KOPT-K1 (cell line): ENCODE results near the gene AGPAT3.
A peak's percentile ranks its signal among the peaks of the same experiment; 100 is the strongest.

Experiments used
- H3K27ac ChIP-seq: fragments of 200-600 bp; sonication (generic); 2 replicates; pipeline ENCODE4 v1.5.1; 2016; ENCODE audit warnings: antibody characterized with exemption, mild to moderate bottlenecking, low read depth, low read length; ENCODE audit not compliant: poor library complexity, severe bottlenecking
- H3K36me3 ChIP-seq: fragments of 200-600 bp; sonication (generic); 2 replicates; pipeline ENCODE4 v1.5.1; 2017; ENCODE audit warnings: antibody characterized with exemption, mild to moderate bottlenecking, low read length, moderate library complexity; ENCODE audit not compliant: insufficient read depth
- H3K9me3 ChIP-seq: fragments of 200-600 bp; sonication (generic); 2 replicates; pipeline ENCODE4 v1.5.1; 2017; ENCODE audit warnings: antibody characterized with exemption, low read length, mild to moderate bottlenecking; ENCODE audit not compliant: insufficient read depth, poor library complexity, severe bottlenecking

The AGPAT3 gene

GRCh38 chr21:43866659-43867331, 1.8 kb downstream of the AGPAT3 start:
- peak overlapping the region; percentile 82 for H3K27ac ChIP-seq
- H3K9me3 ChIP-seq: no peaks in the 10 kb centered on the region
- H3K36me3 ChIP-seq: peaks cover 35% of the 10 kb centered on the region

GRCh38 chr21:43867332-43867703, 2.3 kb downstream of the AGPAT3 start:
- Histone ChIP-seq H3K9me3 (no peaks in the 10 kb centered on the region), H3K36me3 (peaks cover 35% of the 10 kb centered on the region), H3K27ac (no peak overlapping the region)

GRCh38 chr21:43867948-43868347, 2.9 kb downstream of the AGPAT3 start:
- peaks cover 40% of the 10 kb centered on the region for H3K36me3 ChIP-seq
- no peak overlapping the region for H3K27ac ChIP-seq

GRCh38 chr21:43868461-43868860, 3.4 kb downstream of the AGPAT3 start:
- peaks cover 45% of the 10 kb centered on the region for H3K36me3 ChIP-seq
- H3K27ac ChIP-seq: no peak overlapping the region
- H3K9me3 ChIP-seq: no peaks in the 10 kb centered on the region

More at GRCh38 chr21:43867948-43868347, 2.9 kb downstream of the AGPAT3 start:
- H3K9me3 ChIP-seq: no peaks in the 10 kb centered on the region

- H3K9me3 ChIP-seq: no peaks in the 10 kb centered on the region
- H3K36me3 ChIP-seq: peaks cover 45% of the 10 kb centered on the region
- no peak overlapping the region for H3K27ac ChIP-seq
Observed at GRCh38 chr21:43869486-43870325, 4.7 kb downstream of the AGPAT3 start.

- Histone ChIP-seq H3K9me3 (no peaks in the 10 kb centered on the region), H3K36me3 (peaks cover 50% of the 10 kb centered on the region), H3K27ac (no peak overlapping the region)
Observed at GRCh38 chr21:43871487-43871886, 6.5 kb downstream of the AGPAT3 start.

- no peaks in the 10 kb centered on the region for H3K9me3 ChIP-seq
- H3K27ac ChIP-seq: no peak overlapping the region
- peaks cover 42% of the 10 kb centered on the region for H3K36me3 ChIP-seq
Observed at GRCh38 chr21:43872531-43873197, 7.6 kb downstream of the AGPAT3 start.

- Histone ChIP-seq H3K27ac (no peak overlapping the region), H3K9me3 (no peaks in the 10 kb centered on the region), H3K36me3 (peaks cover 41% of the 10 kb centered on the region)
Observed at GRCh38 chr21:43873673-43874072, 8.7 kb downstream of the AGPAT3 start.

GRCh38 chr21:43874085-43874805, 9.2 kb downstream of the AGPAT3 start:
- Histone ChIP-seq H3K27ac (no peak overlapping the region), H3K36me3 (peaks cover 35% of the 10 kb centered on the region), H3K9me3 (no peaks in the 10 kb centered on the region)

- Histone ChIP-seq H3K36me3 (peaks cover 33% of the 10 kb centered on the region; the same call in 1 of the 2 replicates), H3K9me3 (no peaks in the 10 kb centered on the region), H3K27ac (no peak overlapping the region)
Observed at GRCh38 chr21:43876605-43877004, 11.6 kb downstream of the AGPAT3 start.

- no peaks in the 10 kb centered on the region for H3K9me3 ChIP-seq
- peaks cover 26% of the 10 kb centered on the region; the same call in 1 of the 2 replicates for H3K36me3 ChIP-seq
- H3K27ac ChIP-seq: no peak overlapping the region
Observed at GRCh38 chr21:43877936-43878575, 13.0 kb downstream of the AGPAT3 start.

GRCh38 chr21:43879348-43880110, 14.5 kb downstream of the AGPAT3 start:
- H3K27ac ChIP-seq: no peak overlapping the region
- peaks cover 23% of the 10 kb centered on the region; the same call in 1 of the 2 replicates for H3K36me3 ChIP-seq
- H3K9me3 ChIP-seq: no peaks in the 10 kb centered on the region

GRCh38 chr21:43880111-43880985, 15.3 kb downstream of the AGPAT3 start:
- Histone ChIP-seq H3K36me3 (peaks cover 20% of the 10 kb centered on the region; the same call in 1 of the 2 replicates), H3K9me3 (no peaks in the 10 kb centered on the region), H3K27ac (no peak overlapping the region)
